K562 (cell line): ENCODE measurements around the gene SFXN3. TPM values are rescaled to one million over a fixed set of nuclear protein-coding genes. Genes with fewer than 3 reads are reported as not detected.

ENCODE experiments used
- FOXA1 ChIP-seq: fragments of 450-650 bp; IDR thresholded peaks from 2 replicates; pipeline ENCODE4 v1.6.1; 2016; ENCODE audit warnings: mild to moderate bottlenecking, borderline replicate concordance
- HLTF ChIP-seq: fragments of 450-650 bp; IDR thresholded peaks from 2 replicates; pipeline ENCODE4 v1.6.1; 2016
- NBN ChIP-seq: fragments of 450-650 bp; IDR thresholded peaks from 2 replicates; pipeline ENCODE4 v1.6.1; 2016; ENCODE audit warnings: low read depth, mild to moderate bottlenecking
- NCOA6 ChIP-seq: fragments of 450-650 bp; IDR thresholded peaks from 2 replicates; pipeline ENCODE4 v1.6.1; 2017; ENCODE audit warnings: mild to moderate bottlenecking
- PCBP1 ChIP-seq: fragments of 200-400 bp; formaldehyde crosslinking; IDR thresholded peaks from 2 replicates; pipeline ENCODE4 v1.6.1; 2018; ENCODE audit warnings: mild to moderate bottlenecking, low read depth, low read length; ENCODE audit not compliant: poor library complexity, severe bottlenecking
- RBFOX2 ChIP-seq: fragments of 200-400 bp; formaldehyde crosslinking; IDR thresholded peaks from 2 replicates; pipeline ENCODE4 v1.6.1; 2017; ENCODE audit warnings: low read depth, mild to moderate bottlenecking, low read length, moderate library complexity
- SOX6 ChIP-seq: fragments of 450-650 bp; IDR thresholded peaks from 2 replicates; pipeline ENCODE4 v1.6.1; 2014; ENCODE audit warnings: mild to moderate bottlenecking
- SREBF1 ChIP-seq: fragments of 150-350 bp; IDR thresholded peaks from 2 replicates; pipeline ENCODE4 v1.6.1; 2014; ENCODE audit warnings: antibody characterized with exemption, low read depth, low read length, borderline replicate concordance
- TBP ChIP-seq: optimal IDR thresholded peaks from 2 replicates; pipeline ENCODE3; 2011; ENCODE audit warnings: low read depth, low read length, improper control_type of control experiment
- ZNF174 ChIP-seq: fragments of 250-450 bp; sonication (Bioruptor Pico); IDR thresholded peaks from 2 replicates; pipeline ENCODE4 v1.4.0; 2020; ENCODE audit warnings: mild to moderate bottlenecking
- ZNF3 ChIP-seq: fragments of 250-450 bp; sonication (Bioruptor Pico); IDR thresholded peaks from 2 replicates; pipeline ENCODE4 v1.5.0; 2021; ENCODE audit warnings: mild to moderate bottlenecking, moderate library complexity
- ZNF707 ChIP-seq: fragments of 250-450 bp; sonication (Bioruptor Pico); conservative IDR thresholded peaks from 2 replicates; pipeline ENCODE4 v1.8.0; 2022; ENCODE audit warnings: inconsistent platforms, mild to moderate bottlenecking, moderate library complexity
- ZSCAN29 ChIP-seq: fragments of 450-650 bp; IDR thresholded peaks from 2 replicates; pipeline ENCODE4 v1.6.1; 2017
- polyA plus RNA-seq, 8 experiments: library from polyadenylated mRNA; depleted of rRNA in 4 of 8; stranded (reverse) in 5 of 8; unstranded in 3 of 8; fragments of >200 nt; fragmentation: Nextera tagmentation in 2 of 8; fragmentation: Illumina TruSeq in 1 of 8; extraction: Ambion mirVana in 2 of 8; extraction: Trizol in 1 of 8; gene quantifications; 2 replicates each; pipeline versions ENCODE4 v1.2.1 to v1.2.3, GENCODE V29; 2011 to 2014; ENCODE audit warnings: inconsistent platforms in 1 of 8, missing spikeins in 1 of 8
- total RNA-seq, 7 experiments: library from RNA; depleted of rRNA in 6 of 7; stranded (reverse); fragments of >200 nt in 6 of 7; fragmentation: Illumina TruSeq in 2 of 7; extraction: Trizol in 2 of 7; gene quantifications; 2 replicates each; pipeline versions ENCODE4 v1.2.1 to v1.2.3, GENCODE V29; 2011 to 2021; ENCODE audit warnings: low replicate concordance in 1 of 7
- TF ChIP-seq, protein P1 (sequence below): fragments of 200-600 bp; sonication (generic); IDR thresholded peaks from one replicate; pipeline ENCODE4 v1.6.1; 2012; ENCODE audit warnings: mild to moderate bottlenecking, low read depth, low read length, inconsistent platforms
- TF ChIP-seq, protein P2 (sequence below): sonication (generic); formaldehyde crosslinking; IDR thresholded peaks from 2 replicates; pipeline ENCODE4 v1.8.1; 2023; ENCODE audit warnings: mild to moderate bottlenecking, missing genetic modification reagents

SFXN3 gene
- total and polyA plus RNA-seq, 9 of the 15 experiments (the other 6 are each of a cell fraction or from before 2014, with no cell fraction given) = 0.24 to 4.6 (median 0.86) TPM

DNA sequence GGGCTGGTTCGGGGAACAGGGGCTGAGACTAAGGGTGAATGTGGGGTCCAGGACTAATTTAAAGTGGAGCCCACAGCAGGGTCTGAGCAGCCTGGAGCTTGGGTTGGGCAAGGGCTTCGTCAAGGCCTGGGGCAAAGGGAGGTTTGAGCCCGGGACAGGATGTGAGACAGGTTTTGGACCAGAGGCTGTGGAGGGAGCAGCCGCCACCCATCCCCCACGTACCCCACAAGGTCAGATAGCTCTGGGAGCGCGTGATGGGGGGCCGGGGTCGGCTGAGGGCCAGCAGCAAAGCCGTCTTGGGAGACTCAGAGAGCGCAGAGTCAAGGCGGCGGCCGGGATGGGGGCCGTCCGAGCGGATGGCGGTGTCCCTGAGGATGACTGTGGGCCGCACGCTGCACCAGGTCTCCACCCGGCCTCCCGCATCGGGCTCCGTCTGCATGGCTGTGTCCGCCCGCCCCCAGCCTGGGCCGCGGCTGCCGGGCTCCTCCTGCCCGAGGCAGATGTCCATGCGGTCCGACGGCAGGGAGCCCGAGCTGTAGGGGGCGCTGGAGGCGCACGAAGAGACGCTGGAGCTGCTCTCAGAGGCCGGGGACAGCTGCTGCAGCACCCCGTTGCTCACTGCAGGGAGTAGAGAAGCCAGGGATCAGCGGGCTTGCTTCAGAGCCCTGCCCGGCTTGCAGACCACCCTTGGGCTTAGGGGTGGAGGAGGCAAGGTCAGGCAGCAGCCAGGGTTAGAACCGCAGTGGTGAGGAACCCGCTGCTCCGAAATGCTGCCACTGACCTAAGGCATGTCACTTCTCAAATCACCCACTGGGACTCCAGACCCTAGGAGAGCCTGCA lies 12.2 kb upstream of the SFXN3 start (continued):
- TF ChIP-seq, protein P1, sequence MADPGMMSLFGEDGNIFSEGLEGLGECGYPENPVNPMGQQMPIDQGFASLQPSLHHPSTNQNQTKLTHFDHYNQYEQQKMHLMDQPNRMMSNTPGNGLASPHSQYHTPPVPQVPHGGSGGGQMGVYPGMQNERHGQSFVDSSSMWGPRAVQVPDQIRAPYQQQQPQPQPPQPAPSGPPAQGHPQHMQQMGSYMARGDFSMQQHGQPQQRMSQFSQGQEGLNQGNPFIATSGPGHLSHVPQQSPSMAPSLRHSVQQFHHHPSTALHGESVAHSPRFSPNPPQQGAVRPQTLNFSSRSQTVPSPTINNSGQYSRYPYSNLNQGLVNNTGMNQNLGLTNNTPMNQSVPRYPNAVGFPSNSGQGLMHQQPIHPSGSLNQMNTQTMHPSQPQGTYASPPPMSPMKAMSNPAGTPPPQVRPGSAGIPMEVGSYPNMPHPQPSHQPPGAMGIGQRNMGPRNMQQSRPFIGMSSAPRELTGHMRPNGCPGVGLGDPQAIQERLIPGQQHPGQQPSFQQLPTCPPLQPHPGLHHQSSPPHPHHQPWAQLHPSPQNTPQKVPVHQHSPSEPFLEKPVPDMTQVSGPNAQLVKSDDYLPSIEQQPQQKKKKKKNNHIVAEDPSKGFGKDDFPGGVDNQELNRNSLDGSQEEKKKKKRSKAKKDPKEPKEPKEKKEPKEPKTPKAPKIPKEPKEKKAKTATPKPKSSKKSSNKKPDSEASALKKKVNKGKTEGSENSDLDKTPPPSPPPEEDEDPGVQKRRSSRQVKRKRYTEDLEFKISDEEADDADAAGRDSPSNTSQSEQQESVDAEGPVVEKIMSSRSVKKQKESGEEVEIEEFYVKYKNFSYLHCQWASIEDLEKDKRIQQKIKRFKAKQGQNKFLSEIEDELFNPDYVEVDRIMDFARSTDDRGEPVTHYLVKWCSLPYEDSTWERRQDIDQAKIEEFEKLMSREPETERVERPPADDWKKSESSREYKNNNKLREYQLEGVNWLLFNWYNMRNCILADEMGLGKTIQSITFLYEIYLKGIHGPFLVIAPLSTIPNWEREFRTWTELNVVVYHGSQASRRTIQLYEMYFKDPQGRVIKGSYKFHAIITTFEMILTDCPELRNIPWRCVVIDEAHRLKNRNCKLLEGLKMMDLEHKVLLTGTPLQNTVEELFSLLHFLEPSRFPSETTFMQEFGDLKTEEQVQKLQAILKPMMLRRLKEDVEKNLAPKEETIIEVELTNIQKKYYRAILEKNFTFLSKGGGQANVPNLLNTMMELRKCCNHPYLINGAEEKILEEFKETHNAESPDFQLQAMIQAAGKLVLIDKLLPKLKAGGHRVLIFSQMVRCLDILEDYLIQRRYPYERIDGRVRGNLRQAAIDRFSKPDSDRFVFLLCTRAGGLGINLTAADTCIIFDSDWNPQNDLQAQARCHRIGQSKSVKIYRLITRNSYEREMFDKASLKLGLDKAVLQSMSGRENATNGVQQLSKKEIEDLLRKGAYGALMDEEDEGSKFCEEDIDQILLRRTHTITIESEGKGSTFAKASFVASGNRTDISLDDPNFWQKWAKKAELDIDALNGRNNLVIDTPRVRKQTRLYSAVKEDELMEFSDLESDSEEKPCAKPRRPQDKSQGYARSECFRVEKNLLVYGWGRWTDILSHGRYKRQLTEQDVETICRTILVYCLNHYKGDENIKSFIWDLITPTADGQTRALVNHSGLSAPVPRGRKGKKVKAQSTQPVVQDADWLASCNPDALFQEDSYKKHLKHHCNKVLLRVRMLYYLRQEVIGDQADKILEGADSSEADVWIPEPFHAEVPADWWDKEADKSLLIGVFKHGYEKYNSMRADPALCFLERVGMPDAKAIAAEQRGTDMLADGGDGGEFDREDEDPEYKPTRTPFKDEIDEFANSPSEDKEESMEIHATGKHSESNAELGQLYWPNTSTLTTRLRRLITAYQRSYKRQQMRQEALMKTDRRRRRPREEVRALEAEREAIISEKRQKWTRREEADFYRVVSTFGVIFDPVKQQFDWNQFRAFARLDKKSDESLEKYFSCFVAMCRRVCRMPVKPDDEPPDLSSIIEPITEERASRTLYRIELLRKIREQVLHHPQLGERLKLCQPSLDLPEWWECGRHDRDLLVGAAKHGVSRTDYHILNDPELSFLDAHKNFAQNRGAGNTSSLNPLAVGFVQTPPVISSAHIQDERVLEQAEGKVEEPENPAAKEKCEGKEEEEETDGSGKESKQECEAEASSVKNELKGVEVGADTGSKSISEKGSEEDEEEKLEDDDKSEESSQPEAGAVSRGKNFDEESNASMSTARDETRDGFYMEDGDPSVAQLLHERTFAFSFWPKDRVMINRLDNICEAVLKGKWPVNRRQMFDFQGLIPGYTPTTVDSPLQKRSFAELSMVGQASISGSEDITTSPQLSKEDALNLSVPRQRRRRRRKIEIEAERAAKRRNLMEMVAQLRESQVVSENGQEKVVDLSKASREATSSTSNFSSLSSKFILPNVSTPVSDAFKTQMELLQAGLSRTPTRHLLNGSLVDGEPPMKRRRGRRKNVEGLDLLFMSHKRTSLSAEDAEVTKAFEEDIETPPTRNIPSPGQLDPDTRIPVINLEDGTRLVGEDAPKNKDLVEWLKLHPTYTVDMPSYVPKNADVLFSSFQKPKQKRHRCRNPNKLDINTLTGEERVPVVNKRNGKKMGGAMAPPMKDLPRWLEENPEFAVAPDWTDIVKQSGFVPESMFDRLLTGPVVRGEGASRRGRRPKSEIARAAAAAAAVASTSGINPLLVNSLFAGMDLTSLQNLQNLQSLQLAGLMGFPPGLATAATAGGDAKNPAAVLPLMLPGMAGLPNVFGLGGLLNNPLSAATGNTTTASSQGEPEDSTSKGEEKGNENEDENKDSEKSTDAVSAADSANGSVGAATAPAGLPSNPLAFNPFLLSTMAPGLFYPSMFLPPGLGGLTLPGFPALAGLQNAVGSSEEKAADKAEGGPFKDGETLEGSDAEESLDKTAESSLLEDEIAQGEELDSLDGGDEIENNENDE = no peak
- TF ChIP-seq NCOA6 = peak; percentile 53; the same call in 1 of the 2 replicates
- no peak for TF ChIP-seq ZNF3 (CRISPR knock-in tag)
- TF ChIP-seq, protein P2, sequence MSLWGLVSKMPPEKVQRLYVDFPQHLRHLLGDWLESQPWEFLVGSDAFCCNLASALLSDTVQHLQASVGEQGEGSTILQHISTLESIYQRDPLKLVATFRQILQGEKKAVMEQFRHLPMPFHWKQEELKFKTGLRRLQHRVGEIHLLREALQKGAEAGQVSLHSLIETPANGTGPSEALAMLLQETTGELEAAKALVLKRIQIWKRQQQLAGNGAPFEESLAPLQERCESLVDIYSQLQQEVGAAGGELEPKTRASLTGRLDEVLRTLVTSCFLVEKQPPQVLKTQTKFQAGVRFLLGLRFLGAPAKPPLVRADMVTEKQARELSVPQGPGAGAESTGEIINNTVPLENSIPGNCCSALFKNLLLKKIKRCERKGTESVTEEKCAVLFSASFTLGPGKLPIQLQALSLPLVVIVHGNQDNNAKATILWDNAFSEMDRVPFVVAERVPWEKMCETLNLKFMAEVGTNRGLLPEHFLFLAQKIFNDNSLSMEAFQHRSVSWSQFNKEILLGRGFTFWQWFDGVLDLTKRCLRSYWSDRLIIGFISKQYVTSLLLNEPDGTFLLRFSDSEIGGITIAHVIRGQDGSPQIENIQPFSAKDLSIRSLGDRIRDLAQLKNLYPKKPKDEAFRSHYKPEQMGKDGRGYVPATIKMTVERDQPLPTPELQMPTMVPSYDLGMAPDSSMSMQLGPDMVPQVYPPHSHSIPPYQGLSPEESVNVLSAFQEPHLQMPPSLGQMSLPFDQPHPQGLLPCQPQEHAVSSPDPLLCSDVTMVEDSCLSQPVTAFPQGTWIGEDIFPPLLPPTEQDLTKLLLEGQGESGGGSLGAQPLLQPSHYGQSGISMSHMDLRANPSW = no peak
- TF ChIP-seq FOXA1 = no peak
- no peak for TF ChIP-seq TBP
- no peak for TF ChIP-seq NBN
- TF ChIP-seq RBFOX2 = no peak; the same call in 1 of the 2 replicates
- TF ChIP-seq ZSCAN29 = peak; percentile 69; the same call in 1 of the 2 replicates
- no peak for TF ChIP-seq HLTF
- no peak for TF ChIP-seq SREBF1
- no peak for TF ChIP-seq ZNF707
- no peak for TF ChIP-seq ZNF174
- TF ChIP-seq PCBP1 = no peak
- no peak for TF ChIP-seq SOX6
